ENCODE data around the gene LRG1.
"Not testable (repeated sequence)": the region's sequence is repeated elsewhere in the genome, so short reads cannot be mapped to it uniquely, and the experiment has no call there.

Gene LRG1

DNA sequence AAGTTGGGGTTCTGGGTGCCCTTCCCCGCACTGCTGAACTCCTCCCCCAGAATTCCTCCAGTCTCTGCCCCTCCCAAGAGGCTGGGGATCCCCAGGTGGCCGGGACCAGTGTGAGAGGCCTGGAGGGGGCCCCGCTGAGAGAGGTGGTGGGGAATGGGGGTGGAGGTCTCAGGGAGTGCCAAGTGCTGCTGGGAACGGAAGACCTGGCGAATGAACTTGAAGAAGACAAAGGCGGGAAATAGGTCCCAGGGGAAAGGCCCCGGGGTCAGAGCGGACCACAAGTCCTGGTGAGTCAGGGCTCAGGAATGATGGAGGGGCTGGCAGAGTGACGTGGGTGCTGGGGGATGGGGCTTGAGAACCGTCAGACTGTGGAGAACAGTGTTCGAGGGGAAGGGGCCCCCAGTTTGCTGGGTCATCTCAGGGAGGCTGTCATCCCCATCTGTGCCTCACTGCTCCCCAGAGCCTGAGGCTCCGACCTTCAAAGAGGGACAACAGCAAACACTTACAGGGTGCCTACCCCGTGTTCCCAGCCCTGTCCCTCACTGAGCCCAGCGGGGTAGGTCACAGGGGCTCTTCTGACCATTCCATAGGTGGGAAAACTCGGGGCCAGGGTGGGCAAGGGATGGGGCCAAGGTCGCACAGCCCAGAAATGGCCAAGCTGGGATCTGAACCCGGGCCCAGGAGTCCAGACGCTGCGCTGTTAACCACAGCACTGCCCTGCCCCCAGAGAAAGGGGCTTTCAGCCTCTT, 35.6 kb upstream of the LRG1 start:
- DNase-seq (ENCODE audit: low read depth in 2 of 2): no peak

DNA sequence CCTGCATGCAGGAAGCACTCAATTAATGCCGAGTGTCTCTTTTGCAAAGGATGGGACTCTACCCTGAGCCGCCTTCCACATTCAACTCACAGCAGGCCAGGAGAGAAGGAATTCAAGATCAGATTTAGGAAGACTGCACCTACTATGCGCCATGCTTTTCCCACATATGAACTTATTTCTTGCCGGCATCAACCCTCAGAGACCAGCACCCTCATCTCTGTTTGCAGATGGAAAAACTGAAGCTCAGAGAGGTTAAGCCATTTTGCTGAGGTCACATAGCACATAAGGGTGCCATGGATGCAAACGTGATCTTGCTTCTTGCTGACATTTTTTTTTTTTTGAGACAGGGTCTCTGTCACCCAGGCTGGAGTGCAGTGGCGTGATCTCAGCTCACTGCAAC, 33.8 kb upstream of the LRG1 start:
- no peak for DNase-seq (ENCODE audit: low read depth in 2 of 2)

DNA sequence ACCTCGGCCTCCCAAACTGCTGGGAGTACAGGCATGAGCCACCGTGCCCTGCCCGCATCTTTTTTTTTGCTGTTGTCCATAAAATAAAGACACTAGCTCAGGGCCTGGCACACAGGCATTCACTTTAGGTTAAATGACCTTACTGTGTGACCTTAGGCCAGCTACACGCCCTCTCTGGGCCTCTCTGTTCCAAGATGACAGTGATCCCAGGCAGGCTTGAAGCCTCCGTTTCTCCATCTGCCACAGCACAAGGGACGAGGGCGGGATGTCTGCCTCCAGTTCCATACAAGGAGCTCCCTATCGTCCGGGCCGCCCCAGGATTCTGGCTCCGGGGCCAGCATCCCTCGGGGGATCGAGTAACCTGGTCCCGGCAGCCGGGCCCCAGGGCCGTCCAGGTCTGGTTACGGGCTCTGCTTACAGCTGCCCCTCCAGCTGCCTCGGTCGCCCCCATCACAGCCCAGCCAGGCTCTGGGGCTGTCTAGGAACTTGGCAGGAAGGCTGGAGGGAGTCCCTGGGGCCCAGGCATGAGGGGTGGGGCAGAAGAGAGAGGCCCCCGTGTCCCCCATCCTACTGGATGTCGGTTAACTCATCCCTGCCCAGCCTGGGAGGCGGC, 31.6 kb upstream of the LRG1 start:
- DNase-seq (ENCODE audit: low read depth in 2 of 2): no peak

DNA sequence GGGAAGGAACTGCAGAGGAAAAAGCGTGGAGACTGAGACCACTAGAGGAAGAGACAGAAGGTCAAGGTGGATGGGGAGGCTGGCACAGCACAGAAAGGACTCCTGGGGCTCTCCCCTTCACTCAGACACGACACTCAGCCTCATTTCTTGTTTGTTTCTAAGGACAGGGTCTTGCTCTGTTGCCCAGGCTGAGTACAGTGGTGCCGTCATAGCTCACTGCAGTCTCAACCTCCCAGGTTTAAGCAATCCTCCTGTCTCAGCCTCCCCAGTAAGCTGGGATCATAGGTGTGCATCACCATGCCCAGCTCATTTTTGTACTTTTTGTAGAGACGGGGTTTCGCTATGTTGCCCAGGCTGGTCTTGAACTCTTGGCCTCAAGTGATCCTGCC, 31.1 kb upstream of the LRG1 start:
- DNase-seq (ENCODE audit: low read depth in 2 of 2): no peak

DNA sequence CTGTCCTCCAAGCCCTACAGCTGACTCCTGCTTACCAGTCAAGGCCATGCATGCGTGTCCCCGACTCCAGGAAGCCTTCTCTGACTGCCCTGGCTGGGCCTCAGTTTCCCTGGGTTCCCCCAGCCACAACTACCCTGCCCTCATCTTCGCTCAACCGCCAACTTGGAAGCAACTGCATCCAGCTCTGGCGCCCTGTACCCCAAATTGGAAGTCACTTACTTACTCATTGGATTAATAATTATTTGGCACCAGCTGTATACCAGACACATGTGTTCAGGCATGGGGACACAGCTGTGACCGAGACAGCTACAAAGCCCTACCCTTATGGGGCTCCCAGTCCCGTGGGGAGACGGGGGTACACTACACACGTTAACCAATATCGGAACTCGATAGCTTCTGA, 30.6 kb upstream of the LRG1 start:
- DNase-seq (ENCODE audit: low read depth in 2 of 2): no peak

DNA sequence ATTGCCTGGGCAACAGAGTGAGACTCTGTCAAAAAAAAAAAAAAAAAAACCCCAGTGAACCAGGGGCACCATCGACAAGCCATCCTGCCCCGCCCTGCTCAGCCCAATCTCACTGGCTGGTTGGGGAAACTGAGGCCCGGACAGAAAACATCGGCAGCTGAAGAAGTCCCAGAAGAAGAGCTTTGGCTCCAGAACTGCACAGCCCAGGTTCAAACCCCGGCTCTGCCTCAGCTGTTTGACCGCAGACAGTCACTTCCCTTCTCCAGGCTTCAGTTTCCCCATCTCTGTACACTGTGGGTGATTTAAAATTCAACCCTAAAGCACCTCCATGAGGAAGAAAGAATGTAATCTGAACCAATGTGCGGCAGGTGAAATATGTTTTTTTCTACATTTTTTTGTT, 29.1 kb upstream of the LRG1 start:
- no peak for DNase-seq (ENCODE audit: low read depth in 2 of 2)

DNA sequence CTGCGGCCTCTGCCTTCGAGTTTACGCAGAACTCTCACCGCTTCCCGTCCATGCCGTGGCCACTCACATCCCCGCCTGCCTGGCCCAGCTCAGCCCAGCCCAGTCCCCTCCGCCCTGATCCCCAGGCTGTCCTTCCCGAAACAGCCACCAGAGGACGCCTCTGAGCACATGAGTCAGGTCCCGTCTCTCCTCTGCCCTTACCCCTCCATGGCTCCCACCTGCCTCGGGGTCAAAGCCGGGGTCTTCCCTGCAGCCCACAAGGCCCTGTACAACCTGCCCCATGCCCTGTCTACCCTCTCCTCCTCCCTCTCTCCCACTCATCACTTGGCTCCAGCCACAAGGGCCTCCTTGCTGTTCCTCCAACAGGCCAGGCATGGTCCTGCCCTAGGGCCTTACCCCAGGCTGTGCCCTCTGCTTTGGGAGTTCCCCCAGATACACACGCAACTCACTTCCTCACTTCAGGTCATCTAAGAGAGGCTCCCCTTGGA, 27.8 kb upstream of the LRG1 start:
- peak; percentile 42 to 69 for DNase-seq (ENCODE audit: low read depth in 2 of 2)

DNA sequence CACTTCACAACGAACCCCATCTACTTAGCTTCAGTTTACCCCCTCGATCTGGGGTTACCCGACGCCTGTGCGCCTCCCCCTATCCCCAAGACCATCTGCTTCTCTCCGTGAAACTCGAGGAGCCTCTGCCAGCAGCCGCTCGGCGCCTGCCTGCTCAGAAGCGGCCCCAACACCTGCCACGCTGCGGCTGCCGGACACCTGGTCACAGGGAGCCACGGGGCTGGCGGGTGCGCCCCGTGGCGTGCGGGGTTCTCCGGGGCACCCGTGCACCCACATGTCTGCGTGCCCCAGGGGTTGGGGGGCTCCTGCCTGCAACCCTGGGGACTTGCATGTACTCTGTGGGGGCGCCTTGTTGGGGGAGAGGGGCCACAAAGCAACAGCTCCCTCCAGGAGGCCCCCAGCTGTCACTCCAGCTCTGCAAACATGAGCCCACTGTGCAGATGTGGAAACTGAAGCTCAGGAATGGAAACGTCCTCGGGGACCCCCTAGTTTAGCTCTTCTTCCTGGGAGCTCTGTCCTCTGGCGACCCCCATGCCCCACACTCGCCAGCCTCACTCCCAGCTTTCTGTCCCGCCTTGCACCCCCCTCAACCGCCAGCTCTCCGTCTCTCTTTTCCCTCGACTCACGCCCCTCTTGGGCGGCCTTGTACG, 26.7 kb upstream of the LRG1 start:
- DNase-seq (ENCODE audit: low read depth in 2 of 2): no peak

DNA sequence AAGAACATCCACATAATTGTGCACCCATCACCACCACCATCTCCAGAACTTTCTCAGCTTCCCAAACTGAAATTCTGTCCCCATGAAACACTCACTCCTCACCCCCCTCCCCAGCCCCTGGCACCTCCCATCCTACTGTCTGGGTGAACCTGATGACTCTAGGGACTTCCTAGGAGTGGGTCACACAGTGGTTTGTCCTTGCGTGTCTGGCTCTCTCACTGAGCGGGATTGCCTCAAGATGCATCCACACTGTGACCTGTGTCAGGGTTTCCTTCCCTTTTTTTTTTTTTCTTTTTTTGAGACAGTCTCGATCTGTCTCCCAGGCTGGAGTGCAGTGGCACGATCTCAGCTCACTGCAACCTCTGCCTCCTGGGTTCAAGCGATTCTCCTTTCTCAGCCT, 23.7 kb upstream of the LRG1 start:
- not testable (repeated sequence) for DNase-seq (ENCODE audit: low read depth in 2 of 2)

DNA sequence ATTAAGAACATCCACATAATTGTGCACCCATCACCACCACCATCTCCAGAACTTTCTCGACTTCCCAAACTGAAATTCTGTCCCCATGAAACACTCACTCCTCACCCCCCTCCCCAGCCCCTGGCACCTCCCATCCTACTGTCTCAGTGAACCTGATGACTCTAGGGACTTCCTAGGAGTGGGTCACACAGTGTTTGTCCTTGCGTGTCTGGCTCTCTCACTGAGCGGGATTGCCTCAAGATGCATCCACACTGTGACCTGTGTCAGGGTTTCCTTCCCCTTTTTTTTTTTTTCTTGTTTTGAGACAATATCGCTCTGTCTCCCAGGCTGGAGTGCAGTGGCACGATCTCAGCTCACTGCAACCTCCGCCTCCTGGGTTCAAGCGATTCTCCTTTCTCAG, 22.2 kb upstream of the LRG1 start:
- not testable (repeated sequence) for DNase-seq (ENCODE audit: low read depth in 2 of 2)

DNA sequence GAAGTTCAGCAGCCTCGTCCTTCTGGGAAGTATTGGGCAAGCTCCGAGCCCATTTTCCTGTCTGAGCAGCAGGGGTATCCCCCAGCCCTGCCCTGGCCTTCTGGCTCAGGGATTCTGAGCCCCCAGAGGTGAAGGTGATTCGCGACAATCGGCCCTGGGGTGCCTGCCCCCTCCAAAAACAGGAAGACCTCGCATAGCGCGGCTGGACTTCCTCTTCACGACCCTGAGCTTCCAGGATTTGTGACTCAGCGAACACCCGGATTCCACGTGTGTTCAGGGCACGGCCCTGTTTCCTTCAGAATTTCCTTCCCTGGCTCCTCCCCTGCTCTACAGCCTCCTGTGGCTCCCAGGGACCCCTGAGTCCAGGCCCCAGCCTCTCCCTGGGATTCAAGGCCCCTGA, 19.7 kb upstream of the LRG1 start, which contains the start of gene SEMA6B:
SEMA6B (minus strand) TSS at position 116 of the 400 bp plus-strand sequence. CDS start 1,227 bp downstream, outside the sequence.
- DNase-seq (ENCODE audit: low read depth in 2 of 2): no peak

DNA sequence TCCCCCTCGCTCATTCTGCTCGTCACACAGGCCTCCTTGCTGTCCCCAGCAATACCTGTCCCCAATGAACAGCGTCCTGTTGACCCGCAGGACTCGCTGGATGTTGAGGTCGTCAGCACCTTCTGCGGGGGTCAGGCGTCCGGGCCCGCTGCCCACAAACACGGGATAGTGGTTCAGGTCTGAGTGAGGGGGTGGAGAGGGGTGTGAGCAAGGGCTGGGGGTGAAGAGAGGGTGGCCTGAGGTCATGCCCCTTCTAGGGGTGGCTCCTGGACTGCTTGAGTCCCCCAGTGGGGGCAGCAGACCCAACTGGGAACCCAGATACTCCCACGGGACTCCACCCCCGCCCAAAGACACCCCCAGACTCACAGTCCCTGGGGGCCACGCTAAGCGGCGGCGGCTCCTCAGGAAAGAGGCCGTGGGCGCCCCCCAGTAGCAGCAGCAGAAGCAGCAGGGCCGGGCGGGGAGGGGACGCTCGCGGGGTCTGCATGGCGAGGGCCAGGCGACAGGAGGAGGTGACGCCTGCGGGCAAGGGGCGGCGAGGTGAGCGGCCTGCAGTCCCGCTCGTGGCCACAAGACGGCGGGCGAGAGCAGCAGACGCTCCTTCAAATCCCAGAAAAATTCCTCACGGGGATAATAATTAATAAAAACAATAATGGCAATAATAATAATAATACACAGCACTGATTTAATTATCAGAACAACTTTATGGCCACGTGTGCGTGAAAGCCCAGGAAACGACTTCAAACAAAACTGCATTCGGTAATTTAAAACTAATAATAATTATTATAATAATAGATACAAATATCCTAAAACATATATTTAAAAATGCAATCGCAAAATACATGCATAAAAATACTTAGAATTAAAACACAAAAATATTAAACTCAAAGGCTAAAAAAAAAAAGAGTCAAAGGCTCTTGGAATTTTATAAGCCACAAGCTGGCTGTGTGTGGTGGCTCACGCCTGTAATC, 18.4 kb upstream of the LRG1 start:
- peak in 1 of 2 donors; percentile 25 for DNase-seq (ENCODE audit: low read depth in 2 of 2)

DNA sequence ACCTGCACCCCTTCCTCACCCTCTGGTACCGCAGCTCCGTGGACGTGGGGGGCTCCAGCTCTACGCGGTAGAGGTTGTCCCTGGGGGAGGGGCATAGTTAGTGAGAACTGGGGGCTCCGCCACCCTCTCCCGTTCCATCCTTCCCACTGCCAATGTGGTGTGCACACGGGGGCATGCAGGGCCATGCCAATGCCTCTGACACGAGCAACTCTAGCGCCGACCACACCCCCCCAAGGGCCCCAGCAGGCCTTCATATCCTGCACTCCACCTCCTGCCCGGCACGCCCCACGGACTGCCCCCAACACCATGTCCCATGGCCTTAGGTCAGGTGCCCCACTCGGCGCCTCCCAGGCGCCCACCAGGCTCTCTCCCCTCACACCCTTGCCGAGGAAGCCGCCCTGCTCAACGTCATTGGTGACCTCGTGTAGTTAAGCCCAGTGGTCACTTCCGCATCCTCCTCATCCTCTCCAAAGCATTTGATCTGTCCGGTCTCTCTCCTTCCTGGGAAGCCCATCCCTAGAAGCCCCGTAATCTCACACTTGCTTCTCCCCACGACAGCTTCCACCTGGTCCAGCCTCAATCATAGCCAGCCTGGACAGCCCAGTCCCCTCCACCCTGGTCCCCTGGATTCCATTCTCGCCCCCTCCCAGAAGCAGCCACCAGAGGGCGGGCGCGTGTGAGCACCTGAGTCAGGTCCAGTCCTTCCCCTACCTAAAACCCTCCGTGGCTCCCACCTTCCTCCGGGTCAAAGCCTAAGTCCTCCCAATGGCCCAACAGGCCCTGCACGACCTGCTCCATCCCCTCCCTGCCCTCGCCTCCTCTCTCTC, 17.5 kb upstream of the LRG1 start:
- DNase-seq (ENCODE audit: low read depth in 2 of 2): peak in 1 of 2 donors; percentile 16

DNA sequence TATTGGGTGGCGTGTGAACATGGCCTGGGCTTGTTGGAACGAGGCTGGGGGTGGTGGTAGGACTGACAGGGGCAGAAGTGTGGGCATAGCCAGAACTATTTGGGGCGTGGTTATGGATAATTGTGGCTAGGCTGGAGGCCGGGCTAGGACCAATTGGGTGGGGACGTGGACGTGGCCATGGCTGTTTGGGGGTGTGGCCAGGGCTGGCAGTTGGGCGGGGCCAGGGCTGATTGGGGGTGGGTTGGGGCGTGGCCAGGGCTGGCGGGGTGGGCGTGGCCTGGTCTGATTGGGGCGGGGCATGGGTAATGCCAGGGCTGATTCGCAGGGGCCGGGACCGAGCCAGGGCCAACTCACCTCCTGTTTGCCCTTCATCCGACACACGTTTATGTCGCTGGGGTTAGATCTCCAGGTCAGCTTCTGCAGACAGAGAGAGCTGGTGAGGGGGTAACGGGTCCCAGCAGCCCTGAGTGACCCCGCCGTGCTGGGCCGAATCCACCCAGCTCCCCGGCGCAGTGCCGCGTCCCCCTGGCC, 16.8 kb upstream of the LRG1 start:
- peak in 1 of 2 donors; percentile 29 for DNase-seq (ENCODE audit: low read depth in 2 of 2)

DNA sequence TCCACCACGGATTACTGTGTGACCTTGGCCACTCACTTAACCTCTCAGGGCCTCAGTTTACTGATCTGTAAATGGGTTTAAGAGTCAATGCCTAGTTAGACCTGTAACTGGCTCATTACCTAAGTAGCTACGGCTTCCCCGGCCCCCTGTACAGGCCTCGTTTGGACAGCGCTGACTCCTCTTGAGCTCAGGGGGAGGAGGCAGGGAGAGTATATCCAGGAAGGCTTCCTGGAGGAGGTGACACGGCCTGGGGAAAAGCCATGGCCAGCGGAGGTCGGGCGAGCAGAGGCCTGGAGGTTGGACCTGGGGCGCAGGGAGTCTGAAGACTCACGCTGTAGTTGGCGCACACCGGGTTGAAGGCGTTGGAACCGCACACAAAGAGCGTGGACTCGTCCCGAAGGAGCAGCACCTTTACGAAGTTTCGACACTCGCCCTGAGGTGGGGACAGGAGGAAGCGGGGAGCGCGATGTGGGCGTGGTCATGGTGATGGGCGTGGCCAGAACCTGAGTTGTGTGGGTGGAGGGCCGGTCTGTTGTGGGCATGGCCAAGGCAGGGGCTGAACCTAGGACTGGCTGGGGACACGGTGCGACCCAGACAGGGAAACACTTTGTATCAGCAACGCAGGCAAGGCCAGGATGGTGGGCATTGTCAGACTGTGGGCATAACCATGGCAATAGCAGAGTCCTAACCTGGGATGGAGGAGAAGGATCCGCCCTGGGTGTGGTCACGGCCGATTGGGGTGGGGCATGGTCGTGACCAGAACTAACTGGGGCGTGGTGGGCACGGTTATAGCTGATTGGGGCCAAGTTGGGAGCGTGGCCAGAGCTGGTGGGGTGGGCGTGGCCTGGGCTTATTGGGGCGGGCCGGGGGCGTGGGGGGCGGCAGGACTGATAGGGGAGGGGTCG, 16.1 kb upstream of the LRG1 start:
- DNase-seq (ENCODE audit: low read depth in 2 of 2): no peak

DNA sequence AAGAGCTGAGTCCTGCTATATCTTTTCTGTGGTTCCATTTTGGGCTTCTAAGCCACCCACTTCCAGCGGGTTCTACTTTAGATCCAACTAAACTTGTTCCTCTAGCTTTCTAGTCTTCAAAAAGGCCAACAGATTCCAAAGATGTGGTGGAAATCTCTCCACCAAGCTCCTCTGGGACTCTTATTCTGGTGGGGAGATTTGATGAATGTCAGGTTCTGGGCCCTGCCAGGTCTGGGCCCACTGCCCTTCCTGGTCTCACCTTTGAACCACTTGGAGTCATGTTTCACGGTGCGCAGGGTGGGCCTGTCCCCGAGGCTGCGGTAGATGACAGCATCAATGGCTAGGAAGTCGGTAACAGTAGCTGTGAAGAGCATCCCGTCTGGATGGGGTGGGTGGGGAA, 14.9 kb upstream of the LRG1 start:
- no peak for DNase-seq (ENCODE audit: low read depth in 2 of 2)

DNA sequence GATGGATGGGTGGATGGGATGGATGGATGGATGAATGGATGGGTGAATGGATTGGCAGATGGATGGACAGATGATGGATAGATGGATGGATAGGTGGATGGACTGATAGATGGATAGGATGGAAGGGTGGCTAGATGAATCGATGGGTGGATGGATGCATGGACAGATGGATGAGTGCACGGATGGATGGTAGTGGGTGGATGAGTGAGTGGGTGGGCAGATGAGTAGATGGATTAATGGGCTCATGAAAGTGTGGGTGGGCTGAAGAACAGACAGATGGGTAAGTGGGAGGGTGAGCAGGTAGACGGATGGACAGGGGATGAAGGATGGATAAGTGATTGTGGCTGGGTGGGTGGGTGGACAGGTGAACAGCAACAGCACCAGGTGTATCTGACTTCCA, 13.9 kb upstream of the LRG1 start:
- DNase-seq (ENCODE audit: low read depth in 2 of 2): no peak

DNA sequence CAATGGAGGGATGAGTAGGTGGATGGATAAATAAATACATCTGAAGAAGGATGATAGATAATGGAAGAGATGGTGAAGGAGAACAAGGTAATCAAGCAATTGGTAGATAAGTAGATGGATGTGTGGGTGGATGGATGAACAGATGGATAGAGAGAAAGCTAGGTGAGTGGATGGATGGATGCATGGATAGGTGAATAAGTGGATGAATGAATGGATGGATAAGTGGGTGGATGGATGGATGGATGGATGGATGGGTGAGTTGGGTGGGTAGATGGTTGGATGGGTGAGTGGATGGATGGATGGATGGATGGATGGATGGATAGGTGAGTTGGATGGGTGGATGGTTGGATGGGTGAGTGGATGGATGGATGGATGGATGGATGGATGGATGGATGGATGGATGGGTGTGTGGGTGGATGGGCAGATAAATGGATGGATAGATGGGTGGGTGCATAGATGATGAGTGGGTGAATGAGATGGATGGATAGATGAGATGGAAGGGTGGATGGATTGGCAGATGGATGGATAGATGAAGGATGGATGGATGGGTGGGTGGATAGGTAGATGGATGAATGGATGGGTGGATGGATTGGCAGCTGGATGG, 13.4 kb upstream of the LRG1 start:
- no peak for DNase-seq (ENCODE audit: low read depth in 2 of 2)

DNA sequence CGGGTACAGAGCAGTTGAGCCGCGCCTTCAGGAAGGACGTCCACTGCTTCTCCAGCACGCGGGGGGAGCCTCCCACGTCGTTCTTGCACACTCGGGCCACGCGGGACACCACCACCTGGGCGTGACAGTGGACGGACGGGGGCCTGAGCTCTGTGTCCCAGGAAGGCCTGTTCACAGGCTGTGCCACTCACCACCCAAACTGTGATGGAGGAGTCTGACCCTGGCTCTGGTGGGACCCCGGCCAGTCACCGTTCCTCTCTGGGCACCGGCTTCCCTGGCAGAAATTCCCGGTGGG, 12.6 kb upstream of the LRG1 start:
- no peak for DNase-seq (ENCODE audit: low read depth in 2 of 2)

Measured in stimulated activated CD8-positive, alpha-beta memory T cell treated with anti-CD3 and anti-CD28 coated beads, Interleukin-2, amount 100 ng/mL, for 48 hours (primary cell).